WI38 (cell line): Measurements from ENCODE around the gene ARF6.

Experiments
- H3K4me3 ChIP-seq: 2 replicates; pipeline ENCODE4 v1.5.1; 2011; ENCODE audit warnings: low read depth, mild to moderate bottlenecking, control low read depth, low read length
- CTCF ChIP-seq: IDR thresholded peaks from 2 replicates; pipeline ENCODE4 v1.5.1; 2012; ENCODE audit warnings: low read depth, mild to moderate bottlenecking, control low read depth, low read length

Gene ARF6

DNA sequence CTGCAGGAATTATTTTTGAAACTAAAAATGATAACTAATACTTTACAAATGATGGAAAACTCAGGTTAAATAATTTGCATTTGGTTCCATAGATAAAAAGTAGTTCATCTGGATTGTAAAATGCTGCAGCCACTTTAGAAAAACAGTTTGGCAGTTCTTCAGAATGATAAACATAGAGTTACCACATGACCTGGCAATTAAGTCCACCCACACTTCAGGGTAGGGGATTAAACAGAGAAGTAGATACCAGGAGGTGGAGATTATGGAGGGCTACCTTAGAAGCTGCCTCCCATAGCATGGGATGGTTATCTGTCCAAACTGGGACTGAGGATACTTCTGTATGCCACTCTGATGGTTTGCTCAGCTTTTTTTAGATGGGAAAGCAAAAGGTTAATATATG, 22.2 kb downstream of the ARF6 start:
- H3K4me3 ChIP-seq: no peak overlapping the region
- no peak for TF ChIP-seq CTCF

- H3K4me3 ChIP-seq: no peak overlapping the region
- no peak for TF ChIP-seq CTCF
These were observed 25.8 kb downstream of the ARF6 start for GRCh38 chr14:49918706-49919105.

GRCh38 chr14:49919825-49920659, 27.2 kb downstream of the ARF6 start:
- no peak for TF ChIP-seq CTCF
- H3K4me3 ChIP-seq: no peak overlapping the region

DNA sequence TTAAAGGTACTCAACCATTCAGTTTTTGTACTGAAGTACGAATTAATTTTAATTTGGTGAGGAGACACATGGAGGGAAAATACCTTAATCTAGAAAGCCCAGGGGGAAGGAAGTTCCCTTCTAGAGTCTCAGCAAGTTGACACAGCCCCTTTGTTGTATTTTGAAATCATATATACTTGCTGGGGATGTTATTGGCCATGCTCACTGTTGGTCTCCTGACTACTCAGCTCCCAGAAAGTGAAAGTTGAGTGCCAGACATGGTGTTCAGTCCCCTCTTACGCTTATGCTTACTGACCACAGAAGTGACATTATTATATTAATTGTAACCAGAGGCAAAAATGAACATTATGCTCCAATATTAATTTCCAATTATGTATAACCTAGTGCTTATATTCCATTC, 28.1 kb downstream of the ARF6 start:
- no peak for TF ChIP-seq CTCF
- no peak overlapping the region for H3K4me3 ChIP-seq

- no peak overlapping the region for H3K4me3 ChIP-seq
- no peak for TF ChIP-seq CTCF
These were observed 28.5 kb downstream of the ARF6 start for GRCh38 chr14:49921401-49921800.

DNA sequence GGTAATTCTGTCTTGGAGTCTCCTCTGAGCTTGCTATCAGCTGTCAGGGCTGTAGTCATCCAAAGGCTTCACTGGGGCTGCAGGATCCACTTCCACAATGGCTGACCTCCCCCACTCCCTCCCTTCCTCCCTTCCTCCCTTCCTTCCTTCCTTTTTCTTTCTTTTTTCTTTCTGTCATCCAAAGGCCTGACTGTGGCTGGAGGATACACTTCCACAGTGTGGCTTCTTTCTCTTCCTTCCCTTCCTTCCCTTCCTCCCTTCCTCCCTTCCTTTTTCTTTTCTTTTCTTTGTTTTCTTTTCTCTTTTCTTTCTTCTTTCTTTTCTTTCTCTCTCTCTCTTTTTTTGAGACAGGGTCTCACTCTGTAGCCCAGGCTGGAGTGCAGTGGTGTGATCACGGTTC, 30.6 kb downstream of the ARF6 start:
- no peak overlapping the region for H3K4me3 ChIP-seq
- no peak for TF ChIP-seq CTCF

- TF ChIP-seq CTCF: no peak
- H3K4me3 ChIP-seq: no peak overlapping the region
These were observed 31.0 kb downstream of the ARF6 start for GRCh38 chr14:49923881-49924280.
